MM.1S (cell line): ENCODE data around the gene SKA1.
A peak's percentile ranks its signal among the peaks of the same experiment; 100 is the strongest.
"Not testable (repeated sequence)": the region's sequence is repeated elsewhere in the genome, so short reads cannot be mapped to it uniquely, and the experiment has no call there.

Experiments
- DNase-seq: peaks from one replicate; pipeline ENCODE4 v3.0.0-alpha.2; 2015
- H2AFZ ChIP-seq: fragments of 300-600 bp; sonication (generic); 2 replicates; pipeline ENCODE4 v1.6.0; 2016; ENCODE audit warnings: antibody characterized with exemption, low read length
- H3F3A ChIP-seq: fragments of 300-600 bp; sonication (generic); 2 replicates; pipeline ENCODE4 v1.6.1; 2016; ENCODE audit warnings: mild to moderate bottlenecking, antibody characterized with exemption, low read length, moderate library complexity, mixed read lengths; ENCODE audit not compliant: insufficient read depth
- H3K27ac ChIP-seq: fragments of 300-600 bp; sonication (generic); 2 replicates; pipeline ENCODE4 v1.5.1; 2016; ENCODE audit warnings: mild to moderate bottlenecking, low read length
- H3K27me3 ChIP-seq: fragments of 300-600 bp; sonication (generic); replicated peaks from 2 replicates; pipeline ENCODE4 v1.6.0; 2016; ENCODE audit warnings: low read length; ENCODE audit not compliant: insufficient read depth
- H3K36me3 ChIP-seq: fragments of 300-600 bp; sonication (generic); replicated peaks from 2 replicates; pipeline ENCODE4 v1.6.1; 2016; ENCODE audit warnings: mild to moderate bottlenecking, low read length, mixed read lengths; ENCODE audit not compliant: insufficient read depth
- H3K4me1 ChIP-seq: fragments of 300-600 bp; sonication (generic); 2 replicates; pipeline ENCODE4 v1.6.1; 2016; ENCODE audit warnings: low read length, mixed read lengths
- H3K4me2 ChIP-seq: fragments of 300-600 bp; sonication (generic); 2 replicates; pipeline ENCODE4 v1.6.0; 2016; ENCODE audit warnings: low read depth, low read length
- H3K4me3 ChIP-seq: fragments of 300-600 bp; sonication (generic); 2 replicates; pipeline ENCODE4 v1.5.1; 2016; ENCODE audit warnings: low read length, mixed read lengths
- H3K79me2 ChIP-seq: fragments of 300-600 bp; sonication (generic); 2 replicates; pipeline ENCODE4 v1.6.1; 2016; ENCODE audit warnings: mixed run types, low read length, mixed read lengths
- H3K9ac ChIP-seq: fragments of 300-600 bp; sonication (generic); 2 replicates; pipeline ENCODE4 v1.6.1; 2016; ENCODE audit warnings: low read length, mixed read lengths
- H3K9me2 ChIP-seq: fragments of 300-600 bp; sonication (generic); replicated peaks from 2 replicates; pipeline ENCODE4 v1.6.1; 2016; ENCODE audit warnings: mild to moderate bottlenecking, low read length, mixed read lengths; ENCODE audit not compliant: insufficient read depth
- H3K9me3 ChIP-seq: fragments of 300-600 bp; sonication (generic); replicated peaks from 2 replicates; pipeline ENCODE4 v1.6.1; 2016; ENCODE audit warnings: mild to moderate bottlenecking, low read length, mixed read lengths; ENCODE audit not compliant: insufficient read depth
- H4K20me1 ChIP-seq: fragments of 300-600 bp; sonication (generic); 2 replicates; pipeline ENCODE4 v1.6.1; 2016; ENCODE audit warnings: mild to moderate bottlenecking, low read length, moderate library complexity, mixed read lengths; ENCODE audit not compliant: insufficient read depth
- EZH2 ChIP-seq: fragments of 300-600 bp; sonication (generic); optimal IDR thresholded peaks from 2 replicates; pipeline ENCODE3; 2017; ENCODE audit warnings: low read depth, mild to moderate bottlenecking, antibody characterized with exemption, low read length, mixed read lengths
- EZH2phosphoT487 ChIP-seq: fragments of 300-600 bp; sonication (generic); IDR thresholded peaks from 2 replicates; pipeline ENCODE4 v1.6.1; 2018; ENCODE audit warnings: antibody characterized with exemption, low read length
- TF ChIP-seq, protein P1 (sequence below): fragments of 300-600 bp; sonication (generic); IDR thresholded peaks from 2 replicates; pipeline ENCODE4 v1.5.1; 2016; ENCODE audit warnings: antibody characterized with exemption, low read length, mixed read lengths

The SKA1 gene

DNA sequence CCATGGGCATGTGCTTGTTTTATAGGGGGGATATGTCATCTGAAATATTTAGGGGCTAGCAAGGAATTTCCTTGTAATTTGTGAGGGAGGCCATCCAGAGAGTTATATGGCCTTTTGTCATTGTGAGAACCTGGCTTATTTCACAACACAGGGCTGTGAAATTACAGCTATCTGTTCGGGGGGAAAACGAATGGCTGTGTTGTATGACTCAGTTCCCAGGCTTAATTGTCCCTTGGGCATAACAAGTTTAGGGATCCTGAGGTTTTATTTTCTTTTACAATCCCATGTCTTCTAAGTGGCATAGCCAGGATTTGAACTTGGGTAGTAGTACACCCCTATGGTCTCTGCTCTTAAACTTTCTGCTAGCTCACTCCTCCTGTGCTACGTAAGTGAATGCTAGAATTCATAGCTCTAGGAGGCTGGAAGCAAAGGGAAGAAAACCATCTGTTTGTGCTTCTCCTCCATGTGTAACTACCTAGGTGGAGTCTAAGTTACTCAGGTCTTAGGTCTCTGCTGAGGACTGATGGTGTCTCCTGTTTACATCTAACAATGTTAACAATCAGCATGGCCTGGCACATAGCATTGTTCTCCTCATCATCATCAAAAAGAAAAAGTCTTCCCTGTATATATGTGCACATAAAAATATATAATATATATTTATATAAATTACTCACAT lies 53.8 kb downstream of the SKA1 start:
- Histone ChIP-seq H3K79me2 (no peaks in the 10 kb centered on the region), H3K4me3 (no peak overlapping the region), H3K9me2 (no peaks in the 10 kb centered on the region), H3K9me3 (no peaks in the 10 kb centered on the region), H2AFZ (no peak overlapping the region), H3K36me3 (no peaks in the 10 kb centered on the region), H3F3A (no peaks in the 10 kb centered on the region), H3K27me3 (no peaks in the 10 kb centered on the region), H3K27ac (no peak overlapping the region), H3K9ac (no peak overlapping the region), H3K4me1 (no peaks in the 10 kb centered on the region), H4K20me1 (no peaks in the 10 kb centered on the region), H3K4me2 (no peak overlapping the region)
- TF ChIP-seq, protein P1, sequence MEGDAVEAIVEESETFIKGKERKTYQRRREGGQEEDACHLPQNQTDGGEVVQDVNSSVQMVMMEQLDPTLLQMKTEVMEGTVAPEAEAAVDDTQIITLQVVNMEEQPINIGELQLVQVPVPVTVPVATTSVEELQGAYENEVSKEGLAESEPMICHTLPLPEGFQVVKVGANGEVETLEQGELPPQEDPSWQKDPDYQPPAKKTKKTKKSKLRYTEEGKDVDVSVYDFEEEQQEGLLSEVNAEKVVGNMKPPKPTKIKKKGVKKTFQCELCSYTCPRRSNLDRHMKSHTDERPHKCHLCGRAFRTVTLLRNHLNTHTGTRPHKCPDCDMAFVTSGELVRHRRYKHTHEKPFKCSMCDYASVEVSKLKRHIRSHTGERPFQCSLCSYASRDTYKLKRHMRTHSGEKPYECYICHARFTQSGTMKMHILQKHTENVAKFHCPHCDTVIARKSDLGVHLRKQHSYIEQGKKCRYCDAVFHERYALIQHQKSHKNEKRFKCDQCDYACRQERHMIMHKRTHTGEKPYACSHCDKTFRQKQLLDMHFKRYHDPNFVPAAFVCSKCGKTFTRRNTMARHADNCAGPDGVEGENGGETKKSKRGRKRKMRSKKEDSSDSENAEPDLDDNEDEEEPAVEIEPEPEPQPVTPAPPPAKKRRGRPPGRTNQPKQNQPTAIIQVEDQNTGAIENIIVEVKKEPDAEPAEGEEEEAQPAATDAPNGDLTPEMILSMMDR: no peak
- TF ChIP-seq EZH2 (no peak), EZH2phosphoT487 (no peak)
- no peak for DNase-seq

DNA sequence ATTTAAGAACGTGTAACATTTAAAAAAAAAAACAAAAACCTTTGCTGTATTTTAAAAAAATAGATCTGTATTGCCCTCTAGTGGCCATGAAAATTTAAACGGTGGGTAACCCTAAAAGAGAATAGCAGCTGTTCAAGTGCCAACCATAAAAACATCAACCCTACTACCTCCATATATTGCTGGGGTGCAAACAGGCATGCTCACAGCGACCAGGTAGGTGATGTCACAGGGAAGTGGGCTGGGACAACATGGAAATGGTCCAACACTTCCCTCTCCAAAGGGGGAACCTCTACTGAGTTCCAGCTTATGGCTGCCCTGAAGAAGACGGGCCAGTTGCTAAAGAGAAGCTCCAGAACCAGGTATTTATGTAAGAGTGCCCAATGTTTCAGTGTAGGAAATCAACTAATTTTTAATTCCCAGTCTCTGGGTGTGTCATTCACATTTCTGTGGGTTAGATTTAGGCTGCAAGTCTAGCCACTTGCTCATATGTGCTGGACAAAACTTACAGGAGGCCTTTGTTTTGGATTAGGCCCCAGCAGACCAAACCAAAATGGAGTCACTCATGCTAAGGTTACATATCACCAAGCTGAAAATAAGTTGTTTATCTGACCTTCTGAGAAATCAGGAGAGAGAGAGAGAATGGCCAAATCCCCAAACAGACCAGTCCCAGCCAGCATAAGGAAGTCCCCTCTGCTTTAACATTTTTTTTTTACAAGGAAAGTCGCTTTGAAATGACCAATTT lies 54.5 kb downstream of the SKA1 start:
- peak; percentile 52 for DNase-seq
- Histone ChIP-seq H3F3A (no peaks in the 10 kb centered on the region), H3K79me2 (no peaks in the 10 kb centered on the region), H3K4me2 (no peak overlapping the region), H3K36me3 (no peaks in the 10 kb centered on the region), H4K20me1 (no peaks in the 10 kb centered on the region), H3K9me3 (no peaks in the 10 kb centered on the region), H3K9me2 (no peaks in the 10 kb centered on the region), H3K27ac (no peak overlapping the region), H3K4me3 (no peak overlapping the region), H2AFZ (no peak overlapping the region), H3K9ac (no peak overlapping the region), H3K27me3 (no peaks in the 10 kb centered on the region), H3K4me1 (no peaks in the 10 kb centered on the region)
- no peak for TF ChIP-seq EZH2
- TF ChIP-seq EZH2phosphoT487: no peak
- TF ChIP-seq, protein P1: peak; percentile 47

DNA sequence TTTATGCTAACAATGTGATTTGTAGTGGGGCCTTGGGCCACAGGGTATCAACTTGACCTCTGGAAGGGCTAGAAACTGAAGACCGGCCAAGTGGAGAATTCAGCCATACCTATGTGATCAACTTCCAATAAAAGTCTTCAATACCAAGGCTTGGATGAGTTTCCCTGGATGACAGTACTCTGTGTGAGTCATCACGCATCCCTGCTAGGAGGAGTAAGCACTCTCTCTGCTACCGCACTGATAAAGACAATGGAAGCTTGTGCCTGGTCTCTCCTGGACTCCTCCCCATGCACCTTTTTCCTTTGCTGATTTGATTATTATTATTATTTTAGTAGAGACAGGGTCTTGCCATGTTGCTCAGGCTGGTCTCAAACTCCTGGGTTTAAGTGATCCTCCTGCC lies 58.1 kb downstream of the SKA1 start:
- TF ChIP-seq EZH2phosphoT487 (no peak), EZH2 (no peak)
- TF ChIP-seq, protein P1: no peak
- Histone ChIP-seq H4K20me1 (no peaks in the 10 kb centered on the region), H3F3A (no peaks in the 10 kb centered on the region), H3K79me2 (no peaks in the 10 kb centered on the region), H3K36me3 (no peaks in the 10 kb centered on the region), H3K9me2 (no peaks in the 10 kb centered on the region), H3K4me1 (no peaks in the 10 kb centered on the region), H3K4me3 (no peak overlapping the region), H3K9ac (no peak overlapping the region), H3K9me3 (no peaks in the 10 kb centered on the region), H3K27ac (no peak overlapping the region), H3K4me2 (no peak overlapping the region), H2AFZ (no peak overlapping the region), H3K27me3 (no peaks in the 10 kb centered on the region)
- DNase-seq: no peak

DNA sequence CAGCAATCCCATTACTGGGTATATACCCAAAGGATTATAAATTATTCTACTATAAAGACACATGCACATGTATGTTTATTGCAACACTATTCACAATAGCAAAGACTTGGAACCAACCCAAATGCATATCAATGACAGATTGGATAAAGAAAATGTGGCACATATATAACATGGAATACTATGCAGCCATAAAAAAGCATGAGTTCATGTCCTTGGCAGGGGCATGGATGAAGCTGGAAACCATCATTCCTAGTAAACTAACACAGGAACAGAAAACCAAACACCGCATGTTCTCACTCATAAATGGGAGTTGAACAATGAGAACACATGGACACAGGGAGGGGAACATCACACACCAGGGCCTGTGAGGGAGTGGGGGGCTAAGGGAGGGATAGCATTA lies 61.9 kb downstream of the SKA1 start:
- H2AFZ ChIP-seq, H3K9me2 ChIP-seq, H3K27ac ChIP-seq, DNase-seq, H4K20me1 ChIP-seq, H3K79me2 ChIP-seq, H3K9ac ChIP-seq, H3K4me1 ChIP-seq, H3K36me3 ChIP-seq, H3K9me3 ChIP-seq, H3K4me2 ChIP-seq, H3F3A ChIP-seq, H3K4me3 ChIP-seq, H3K27me3 ChIP-seq: not testable (repeated sequence)
